Endodermal cell (in vitro differentiated cells): ENCODE data around the gene GATAD2B. TPM values are rescaled to one million over a fixed set of nuclear protein-coding genes. Genes with fewer than 3 reads are reported as not detected.

ENCODE experiments used
- DNase-seq: peaks from one replicate; pipeline ENCODE4 v3.0.0-alpha.2; 2017
- H3K27ac ChIP-seq: 2 replicates; pipeline ENCODE4 v1.5.1; 2013; ENCODE audit warnings: mild to moderate bottlenecking, low read depth, low read length, moderate library complexity
- H3K27me3 ChIP-seq: 2 replicates; pipeline ENCODE4 v1.6.1; 2013; ENCODE audit warnings: mild to moderate bottlenecking, low read length, moderate library complexity; ENCODE audit not compliant: insufficient read depth, control insufficient read depth, poor library complexity, severe bottlenecking
- H3K36me3 ChIP-seq: 2 replicates; pipeline ENCODE4 v1.7.0; 2013; ENCODE audit warnings: mild to moderate bottlenecking, low read length, moderate library complexity; ENCODE audit not compliant: control insufficient read depth, insufficient read depth
- H3K4me1 ChIP-seq: one replicate; pipeline ENCODE4 v1.7.0; 2013; ENCODE audit warnings: low read length; ENCODE audit not compliant: control insufficient read depth, insufficient read depth
- H3K4me3 ChIP-seq: 2 replicates; pipeline ENCODE4 v1.5.1; 2013; ENCODE audit warnings: mild to moderate bottlenecking, low read length, moderate library complexity
- H3K9ac ChIP-seq: 2 replicates; pipeline ENCODE4 v1.6.1; 2013; ENCODE audit warnings: mild to moderate bottlenecking, low read length, moderate library complexity; ENCODE audit not compliant: poor library complexity, severe bottlenecking; ENCODE audit errors: extremely low read depth
- H3K9me3 ChIP-seq: 2 replicates; pipeline ENCODE4 v1.6.1; 2013; ENCODE audit warnings: mild to moderate bottlenecking, low read length, moderate library complexity; ENCODE audit not compliant: control insufficient read depth
- H3K27ac Mint-ChIP-seq: 2 replicates; pipeline ENCODE4 v1.8.0; 2020; ENCODE audit warnings: mixed read lengths
- H3K27me3 Mint-ChIP-seq: 2 replicates; pipeline ENCODE4 v1.8.0; 2021; ENCODE audit warnings: mild to moderate bottlenecking, mixed read lengths; ENCODE audit not compliant: insufficient read depth
- H3K36me3 Mint-ChIP-seq: 2 replicates; pipeline ENCODE4 v1.8.0; 2020; ENCODE audit warnings: low read depth, mixed read lengths
- H3K4me1 Mint-ChIP-seq: 2 replicates; pipeline ENCODE4 v1.8.0; 2020; ENCODE audit warnings: mixed read lengths
- H3K4me3 Mint-ChIP-seq: 2 replicates; pipeline ENCODE4 v1.8.0; 2020; ENCODE audit warnings: mild to moderate bottlenecking, moderate library complexity, mixed read lengths
- H3K9me3 Mint-ChIP-seq: 2 replicates; pipeline ENCODE4 v1.8.0; 2020; ENCODE audit warnings: mild to moderate bottlenecking, mixed read lengths
- CTCF ChIP-seq: fragments of 200-600 bp; sonication (generic); conservative IDR thresholded peaks from 2 replicates; pipeline ENCODE4 v1.5.0; 2021; ENCODE audit warnings: antibody characterized with exemption, mild to moderate bottlenecking
- WGBS, 2 experiments: methylation state at CpG; one replicate each; pipeline versions ENCODE4 v1.1.5 to v1.1.7; 2013; ENCODE audit warnings: missing lambda C conversion rate in 2 of 2, mixed read lengths in 1 of 2; ENCODE audit not compliant: insufficient coverage in 1 of 2, insufficient read length in 1 of 2; 5-methylcytosine and 5-hydroxymethylcytosine counted together
- total RNA-seq, 2 donors: library from RNA; stranded (reverse); fragmentation: NEBNext Ultra II Directional in 1 of 2; extraction: Animal tissue kit (Norgen Biotek cat#: 25700) in 1 of 2; gene quantifications; 2 replicates in 1 of 2; 3 replicates in 1 of 2; pipeline ENCODE4 v1.2.1, GENCODE V29; 2021

GATAD2B gene
- total RNA-seq, 2 donors from 2014 or later: 45.2 to 51.2 TPM

DNA sequence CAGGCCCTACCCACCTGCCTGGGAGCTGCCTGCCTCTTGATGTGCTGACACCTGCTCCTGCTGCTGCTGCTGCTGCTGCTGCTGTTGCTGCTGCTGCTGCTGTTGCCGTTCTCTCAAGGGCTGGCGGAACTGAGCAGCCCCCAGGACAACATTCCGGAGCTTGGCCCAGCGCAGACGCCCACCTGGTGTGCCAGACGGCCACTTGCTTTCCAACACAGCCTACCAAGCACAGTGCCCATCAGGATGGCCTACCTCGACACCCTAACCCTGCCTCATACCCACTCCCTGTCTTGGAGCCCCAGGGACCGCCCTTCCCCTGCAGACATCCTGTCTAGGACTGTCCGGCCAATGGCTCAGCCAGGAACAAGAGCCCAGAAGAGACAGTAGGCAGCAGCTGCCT, 12.0 kb upstream of the GATAD2B start:
- H3K4me3 ChIP-seq: no peak overlapping the region
- Mint-ChIP-seq H3K4me1 (no peaks in the 10 kb centered on the region), H3K9me3 (no peaks in the 10 kb centered on the region), H3K4me3 (no peak overlapping the region), H3K27me3 (no peaks in the 10 kb centered on the region), H3K27ac (no peak overlapping the region), H3K36me3 (peaks cover 72% of the 10 kb centered on the region)
- no peaks in the 10 kb centered on the region for H3K9me3 ChIP-seq
- H3K27ac ChIP-seq: peak overlapping the region; percentile 53
- DNase-seq: no peak
- TF ChIP-seq CTCF: no peak
- H3K36me3 ChIP-seq: peaks cover 45% of the 10 kb centered on the region
- H3K9ac ChIP-seq: no peak overlapping the region
- WGBS, 2 experiments: 93% methylated on average over 3 to 9 of the region's 9 CpGs
- no peaks in the 10 kb centered on the region for H3K27me3 ChIP-seq
- no peaks in the 10 kb centered on the region for H3K4me1 ChIP-seq

GRCh38 chr1:153933955-153934354, 11.2 kb upstream of the GATAD2B start:
- Mint-ChIP-seq H3K4me3 (no peak overlapping the region), H3K36me3 (peaks cover 68% of the 10 kb centered on the region), H3K9me3 (no peaks in the 10 kb centered on the region), H3K27ac (no peak overlapping the region), H3K27me3 (no peaks in the 10 kb centered on the region), H3K4me1 (no peaks in the 10 kb centered on the region)
- Histone ChIP-seq H3K36me3 (peaks cover 44% of the 10 kb centered on the region), H3K9me3 (no peaks in the 10 kb centered on the region), H3K9ac (no peak overlapping the region), H3K4me1 (no peaks in the 10 kb centered on the region), H3K27ac (no peak overlapping the region), H3K27me3 (no peaks in the 10 kb centered on the region), H3K4me3 (no peak overlapping the region)
- TF ChIP-seq CTCF: no peak
- no peak for DNase-seq
- 93 to 94% methylated on average over 7 to 11 of the region's 11 CpGs for WGBS, 2 experiments

GRCh38 chr1:153933430-153933829, 10.7 kb upstream of the GATAD2B start:
- Histone ChIP-seq H3K9me3 (no peaks in the 10 kb centered on the region), H3K27me3 (no peaks in the 10 kb centered on the region), H3K27ac (no peak overlapping the region), H3K4me3 (no peak overlapping the region), H3K4me1 (no peaks in the 10 kb centered on the region), H3K36me3 (peaks cover 44% of the 10 kb centered on the region), H3K9ac (no peak overlapping the region)
- peaks cover 64% of the 10 kb centered on the region for H3K36me3 Mint-ChIP-seq
- H3K4me3 Mint-ChIP-seq: no peak overlapping the region
- WGBS, 2 experiments: 88 to 95% methylated on average over 4 to 14 of the region's 14 CpGs
- no peak for DNase-seq
- no peaks in the 10 kb centered on the region for H3K4me1 Mint-ChIP-seq
- no peaks in the 10 kb centered on the region for H3K27me3 Mint-ChIP-seq
- H3K27ac Mint-ChIP-seq: no peak overlapping the region
- no peak for TF ChIP-seq CTCF
- H3K9me3 Mint-ChIP-seq: no peaks in the 10 kb centered on the region
